GM19324 (cell line): ENCODE measurements around the gene SH3YL1.

ENCODE experiments used
- ATAC-seq: cut with Tn5 transposase; IDR thresholded peaks from one replicate; pipeline ENCODE4 v1.9.1; 2021; ENCODE audit warnings: mild to moderate bottlenecking, moderate library complexity; ENCODE audit not compliant: unreplicated experiment, low FRiP score

SH3YL1 gene

GRCh38 chr2:282371-283263 is 18.8 kb upstream of the SH3YL1 start:
- ATAC-seq, result no peak

DNA sequence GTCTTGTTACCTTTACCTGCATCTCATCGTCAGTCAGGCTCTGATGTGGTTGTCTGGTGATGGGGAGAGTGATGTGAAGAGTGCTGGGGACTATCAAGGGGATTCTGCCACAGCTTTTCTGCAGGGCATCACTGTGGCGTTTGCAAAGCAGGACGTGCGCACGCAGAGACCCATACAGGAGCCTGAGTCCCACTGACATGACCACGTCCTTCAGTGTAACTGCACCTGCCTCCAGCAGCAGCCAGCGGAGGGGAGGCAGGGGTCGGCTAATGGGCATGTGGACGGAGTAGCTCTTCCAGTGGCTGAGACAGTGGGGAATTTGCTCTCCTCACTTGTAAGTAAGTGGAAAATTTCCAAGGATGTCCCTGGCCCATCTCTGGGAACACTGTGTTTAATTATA is 17.5 kb upstream of the SH3YL1 start:
- no peak for ATAC-seq

DNA sequence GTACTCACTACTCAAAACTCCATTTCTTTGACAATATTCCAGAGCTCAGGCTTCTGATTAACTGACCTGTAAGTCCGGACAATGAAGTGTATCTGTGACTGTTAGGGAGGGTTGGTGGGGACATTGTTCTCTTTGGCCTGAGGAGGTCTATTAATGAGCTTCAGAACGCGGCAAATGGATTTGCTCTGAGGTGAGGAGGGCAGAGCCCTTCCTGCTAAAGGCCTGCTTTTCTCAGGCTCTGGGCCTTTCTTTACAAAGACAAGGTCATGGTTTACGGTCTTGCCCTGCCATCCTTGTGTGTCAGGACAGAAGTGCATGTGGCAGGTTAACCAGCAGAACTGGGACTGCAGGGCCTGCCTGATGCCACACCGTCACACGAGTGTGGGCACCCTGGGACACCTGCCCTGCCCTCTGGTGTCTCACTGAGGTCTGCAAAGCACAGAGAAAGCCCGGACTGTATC is 16.8 kb upstream of the SH3YL1 start:
- no peak for ATAC-seq

GRCh38 chr2:279956-280649 is 16.3 kb upstream of the SH3YL1 start:
- no peak for ATAC-seq

DNA sequence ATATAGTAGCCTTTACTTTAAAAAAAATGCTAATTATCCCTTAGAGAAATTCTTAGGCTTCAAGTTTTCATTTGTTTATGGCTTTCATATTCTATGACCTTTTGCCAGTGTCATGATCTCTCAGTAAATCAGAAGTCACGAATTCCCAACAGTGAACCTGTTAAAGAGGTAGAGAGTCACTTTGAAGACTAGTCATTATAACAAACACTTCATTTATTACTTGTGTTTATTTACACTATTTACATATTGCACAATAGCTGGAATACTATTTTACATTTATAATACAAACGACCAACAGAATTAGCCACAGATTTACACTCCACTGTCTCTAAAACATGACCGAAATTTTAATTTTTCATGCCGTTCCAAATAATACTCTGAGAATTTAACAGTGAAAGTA is 15.5 kb upstream of the SH3YL1 start:
- no peak for ATAC-seq

- ATAC-seq, result no peak
Measured at GRCh38 chr2:278927-279320, 15.1 kb upstream of the SH3YL1 start.

- ATAC-seq, result no peak
Measured at GRCh38 chr2:278312-278926, 14.6 kb upstream of the SH3YL1 start.

- peak; percentile 92 for ATAC-seq
Measured at GRCh38 chr2:275466-275865, 11.6 kb upstream of the SH3YL1 start.

DNA sequence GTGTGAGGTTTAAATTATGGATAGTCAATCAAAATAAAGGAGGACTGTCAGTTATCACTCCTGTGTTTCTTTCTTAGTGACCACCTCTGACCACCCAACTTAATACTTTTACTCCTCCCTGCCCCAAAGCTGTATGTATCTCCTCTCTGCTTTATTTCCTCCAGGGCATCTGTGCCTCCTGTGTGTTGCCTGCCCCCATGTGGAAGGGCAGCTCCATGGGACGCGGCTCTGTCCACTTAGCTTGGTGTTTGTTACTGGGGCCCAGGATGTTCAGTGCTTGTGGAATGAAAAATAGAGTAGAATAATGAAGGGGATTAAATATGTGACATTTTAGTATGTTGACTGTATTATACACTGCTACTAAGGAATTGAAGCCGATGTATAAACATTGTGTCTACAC is 10.7 kb upstream of the SH3YL1 start:
- ATAC-seq, result no peak

DNA sequence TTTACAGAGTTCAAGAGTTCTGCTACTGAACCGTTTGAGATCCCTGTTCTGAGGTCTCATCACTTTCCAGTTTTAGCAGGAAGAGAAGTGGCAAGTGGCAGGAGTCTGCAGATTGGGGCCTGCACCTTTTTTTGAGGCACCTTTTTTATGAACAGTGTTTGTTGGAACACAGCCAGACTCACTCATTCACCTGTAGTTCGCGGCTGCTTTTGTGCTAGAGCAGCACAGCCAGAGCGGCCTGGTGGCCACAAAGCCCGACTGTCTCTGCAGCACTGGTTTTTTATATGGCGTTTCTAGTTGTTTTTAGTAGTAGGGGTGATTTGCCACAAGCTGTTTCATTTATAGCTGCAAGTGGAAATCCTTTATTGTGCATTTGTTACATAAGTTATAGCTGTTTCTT is 9.5 kb upstream of the SH3YL1 start:
- ATAC-seq, result no peak

DNA sequence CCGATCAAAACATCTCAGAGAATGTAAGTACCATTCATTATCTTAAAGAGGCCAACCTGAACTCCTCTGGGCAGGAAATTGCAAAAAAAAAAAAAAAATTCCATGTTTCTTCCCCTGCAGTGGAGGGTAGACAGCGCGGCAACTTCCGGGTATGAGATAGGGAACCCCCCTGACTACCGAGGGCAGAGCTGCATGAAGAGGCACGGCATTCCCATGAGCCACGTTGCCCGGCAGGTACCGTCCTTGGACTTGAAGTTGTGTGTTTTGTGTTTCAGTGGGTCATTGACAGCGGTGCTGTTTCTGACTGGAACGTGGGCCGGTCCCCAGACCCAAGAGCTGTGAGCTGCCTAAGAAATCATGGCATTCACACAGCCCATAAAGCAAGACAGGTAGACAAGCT is 8.1 kb upstream of the SH3YL1 start:
- ATAC-seq, result no peak

DNA sequence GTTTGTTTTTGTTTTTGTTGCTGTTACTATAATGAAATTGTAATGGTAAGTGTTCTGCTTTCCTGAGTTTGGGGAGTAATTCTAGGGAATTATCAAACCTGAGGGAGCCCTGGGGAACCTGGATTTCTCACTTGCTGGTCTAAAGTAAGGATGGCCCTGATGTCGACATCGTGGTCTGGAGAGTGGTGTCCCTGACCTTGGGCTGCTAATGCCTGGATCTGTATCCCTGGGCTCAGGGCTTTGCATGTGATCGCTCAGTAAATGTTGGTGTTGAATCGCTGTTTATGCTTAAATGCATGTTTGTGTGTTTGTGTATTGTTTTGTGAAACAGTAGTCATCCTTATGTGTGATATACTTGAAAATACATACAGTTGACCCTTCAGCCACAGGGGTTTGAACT is 7.0 kb upstream of the SH3YL1 start:
- ATAC-seq, result no peak

- no peak for ATAC-seq
Measured at GRCh38 chr2:269356-270030, 5.7 kb upstream of the SH3YL1 start.

DNA sequence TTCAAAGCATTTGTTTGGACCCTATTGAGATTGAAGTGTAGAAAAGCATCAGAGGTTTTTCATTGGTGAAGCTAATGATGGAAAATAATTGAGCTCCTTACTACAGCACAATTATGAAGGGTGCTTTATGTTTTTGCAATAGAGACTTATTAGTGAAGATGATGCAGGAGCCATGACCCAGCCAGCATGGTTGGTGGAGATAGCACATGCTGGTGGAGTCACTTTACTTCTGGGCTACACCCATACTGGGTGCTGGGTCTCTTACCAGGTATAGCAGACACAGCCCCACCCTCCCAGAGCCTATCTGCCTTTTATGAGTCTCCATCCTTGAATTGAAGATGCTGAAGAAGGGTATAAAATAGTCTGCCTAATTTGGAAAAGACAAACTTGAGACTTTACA is 4.5 kb upstream of the SH3YL1 start:
- no peak for ATAC-seq

GRCh38 chr2:264493-265468 is 949 bp upstream of the SH3YL1 start, which contains the start of gene ACP1:
TSS of gene ACP1 (plus strand) at chr2:264947. CDS start at chr2:264965, 18 bp downstream.
- peak; percentile 91 for ATAC-seq

DNA sequence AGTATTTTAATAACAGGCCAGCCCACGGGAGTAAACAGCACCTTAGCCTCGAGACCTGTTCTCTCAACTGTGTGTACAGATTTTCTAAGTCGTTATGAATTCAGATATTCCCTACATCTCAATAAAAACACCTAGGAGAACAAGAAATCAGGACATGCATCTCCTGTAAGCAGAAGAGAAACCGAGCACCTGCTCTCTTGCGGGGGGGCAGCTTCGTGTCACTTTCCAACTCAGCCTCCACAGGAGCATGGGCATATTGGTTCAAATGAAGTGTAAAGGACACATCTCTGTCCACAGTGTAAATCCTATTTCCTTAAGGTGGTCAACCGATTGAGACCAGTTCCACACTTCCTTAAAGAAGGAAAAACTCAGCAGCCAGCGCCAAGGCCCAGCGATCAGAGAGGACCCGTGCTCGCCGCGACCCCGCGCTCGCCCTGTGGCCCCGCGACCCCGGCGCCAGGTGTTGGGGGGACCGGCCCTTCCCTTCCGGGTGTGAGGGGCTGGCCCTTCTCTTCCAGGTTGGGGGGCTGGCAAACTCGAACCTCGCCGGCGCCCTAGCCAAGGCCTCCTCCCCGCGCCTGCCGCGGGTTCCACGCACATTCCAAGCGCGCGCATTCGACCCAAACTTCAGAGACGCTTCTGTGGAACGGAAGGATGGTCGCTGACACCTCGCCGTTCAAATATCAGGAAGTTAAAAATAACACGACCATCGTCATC is 652 bp downstream of the SH3YL1 start:
- no peak for ATAC-seq

- no peak for ATAC-seq
Measured at GRCh38 chr2:262117-262516, 1.7 kb downstream of the SH3YL1 start.

GRCh38 chr2:260507-261161 is 3.2 kb downstream of the SH3YL1 start:
- no peak for ATAC-seq
